Tibial artery (tissue), 4 donors: Measurements from ENCODE around the gene GOLGA7B.
A peak's percentile ranks its signal among the peaks of the same experiment; 100 is the strongest.

Experiments used
- DNase-seq, 2 donors: peaks; one replicate each; pipeline ENCODE4 v3.0.0-alpha.2; 2019
- H3K27ac ChIP-seq, 2 donors: fragments of 200-600 bp; sonication (generic) in 1 of 2; 1 replicate in 1 of 2; 2 replicates in 1 of 2; pipeline ENCODE4 v1.5.1; 2018 to 2019; ENCODE audit warnings: mild to moderate bottlenecking in 1 of 2
- H3K27me3 ChIP-seq, 2 donors: fragments of 200-600 bp; sonication (generic) in 1 of 2; one replicate each; pipeline versions ENCODE4 v1.5.1 to v1.6.0; 2016 to 2019
- H3K36me3 ChIP-seq, 3 donors: fragments of 200-600 bp; sonication (generic) in 2 of 3; one replicate each; pipeline ENCODE4 v1.5.1; 2016 to 2019; ENCODE audit warnings: mild to moderate bottlenecking in 2 of 3
- H3K4me1 ChIP-seq, 4 donors: fragments of 200-600 bp; sonication (generic) in 2 of 4; 1 replicate in 3 of 4; 2 replicates in 1 of 4; pipeline ENCODE4 v1.5.1; 2016 to 2019
- H3K4me3 ChIP-seq, 2 donors: fragments of 200-600 bp; sonication (generic) in 1 of 2; 1 replicate in 1 of 2; 2 replicates in 1 of 2; pipeline ENCODE4 v1.5.1; 2018 to 2019; ENCODE audit warnings: mild to moderate bottlenecking in 2 of 2
- H3K9me3 ChIP-seq, 3 donors: fragments of 200-600 bp; sonication (generic) in 1 of 3; one replicate each; pipeline ENCODE4 v1.5.1; 2016 to 2019
- intact Hi-C: fragments of 100-400 bp; cut with DNase I; formaldehyde crosslinking; loops from one replicate; pipeline ENCODE4 v1.15.0; 2023; ENCODE audit warnings: low total_unique reads
- TF ChIP-seq, protein P1 (sequence below), 2 experiments: fragments of 200-600 bp in 1 of 2; fragments of 450-650 bp in 1 of 2; IDR thresholded peaks; one replicate each; pipeline ENCODE4 v1.5.1; 2017 to 2019; ENCODE audit warnings: antibody characterized with exemption in 2 of 2, mild to moderate bottlenecking in 1 of 2, moderate library complexity in 1 of 2

The GOLGA7B gene

DNA sequence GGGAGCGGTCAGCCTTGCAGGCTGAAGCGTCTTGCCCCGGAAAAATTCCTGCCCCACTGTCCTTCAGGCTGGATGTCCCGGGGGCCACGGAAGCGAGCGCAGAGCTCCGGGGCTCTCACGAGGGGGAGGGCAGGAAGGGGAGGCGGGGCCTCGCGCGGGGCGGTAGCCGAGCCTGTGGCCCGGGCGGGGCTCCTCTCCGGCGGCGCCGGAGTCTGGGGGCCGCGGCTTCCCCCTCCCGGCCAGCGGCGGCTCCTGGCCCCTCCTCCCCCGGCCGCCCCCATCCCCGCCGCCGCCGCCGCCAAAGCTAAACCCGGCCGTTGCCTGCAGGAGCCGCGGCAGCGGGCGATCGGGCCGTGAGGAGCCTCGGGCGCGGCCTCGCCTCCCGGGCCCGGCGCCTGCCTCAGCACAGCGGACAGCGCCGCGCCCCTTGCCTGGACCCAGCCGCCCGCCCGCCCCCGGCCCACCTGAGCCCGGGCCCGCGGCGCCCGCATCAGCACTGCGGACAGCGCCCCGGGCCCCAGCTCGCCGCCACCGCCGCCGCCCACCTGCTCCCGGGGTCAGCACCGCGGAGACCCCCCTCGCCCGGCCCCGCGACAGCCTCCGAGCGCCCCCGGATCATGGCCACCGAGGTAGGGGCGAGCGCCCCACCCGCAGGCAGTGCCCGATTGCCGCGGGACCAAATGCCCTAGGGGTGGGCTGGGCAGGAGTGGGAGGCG lies at the start of gene GOLGA7B:
TSS of gene GOLGA7B (plus strand) at position 157 of the 716 bp plus-strand sequence. CDS start at position 618, 461 bp downstream.
- no peak for DNase-seq
- Histone ChIP-seq H3K4me1 (peaks cover 0 to 17% (median 13%) of the 10 kb centered on the region in 4 donors), H3K9me3 (no peaks in the 10 kb centered on the region), H3K27ac (no peak within 1 kb of the TSS), H3K36me3 (no peaks in the 10 kb centered on the region), H3K27me3 (peaks cover 0 to 56% of the 10 kb centered on the region in 2 donors), H3K4me3 (peak within 1 kb of the TSS; percentile 45 to 63)
- intact Hi-C loops: no loop called here
- TF ChIP-seq, protein P1, sequence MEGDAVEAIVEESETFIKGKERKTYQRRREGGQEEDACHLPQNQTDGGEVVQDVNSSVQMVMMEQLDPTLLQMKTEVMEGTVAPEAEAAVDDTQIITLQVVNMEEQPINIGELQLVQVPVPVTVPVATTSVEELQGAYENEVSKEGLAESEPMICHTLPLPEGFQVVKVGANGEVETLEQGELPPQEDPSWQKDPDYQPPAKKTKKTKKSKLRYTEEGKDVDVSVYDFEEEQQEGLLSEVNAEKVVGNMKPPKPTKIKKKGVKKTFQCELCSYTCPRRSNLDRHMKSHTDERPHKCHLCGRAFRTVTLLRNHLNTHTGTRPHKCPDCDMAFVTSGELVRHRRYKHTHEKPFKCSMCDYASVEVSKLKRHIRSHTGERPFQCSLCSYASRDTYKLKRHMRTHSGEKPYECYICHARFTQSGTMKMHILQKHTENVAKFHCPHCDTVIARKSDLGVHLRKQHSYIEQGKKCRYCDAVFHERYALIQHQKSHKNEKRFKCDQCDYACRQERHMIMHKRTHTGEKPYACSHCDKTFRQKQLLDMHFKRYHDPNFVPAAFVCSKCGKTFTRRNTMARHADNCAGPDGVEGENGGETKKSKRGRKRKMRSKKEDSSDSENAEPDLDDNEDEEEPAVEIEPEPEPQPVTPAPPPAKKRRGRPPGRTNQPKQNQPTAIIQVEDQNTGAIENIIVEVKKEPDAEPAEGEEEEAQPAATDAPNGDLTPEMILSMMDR (IDR thresholded peaks at IDR 0.05): no peak

DNA sequence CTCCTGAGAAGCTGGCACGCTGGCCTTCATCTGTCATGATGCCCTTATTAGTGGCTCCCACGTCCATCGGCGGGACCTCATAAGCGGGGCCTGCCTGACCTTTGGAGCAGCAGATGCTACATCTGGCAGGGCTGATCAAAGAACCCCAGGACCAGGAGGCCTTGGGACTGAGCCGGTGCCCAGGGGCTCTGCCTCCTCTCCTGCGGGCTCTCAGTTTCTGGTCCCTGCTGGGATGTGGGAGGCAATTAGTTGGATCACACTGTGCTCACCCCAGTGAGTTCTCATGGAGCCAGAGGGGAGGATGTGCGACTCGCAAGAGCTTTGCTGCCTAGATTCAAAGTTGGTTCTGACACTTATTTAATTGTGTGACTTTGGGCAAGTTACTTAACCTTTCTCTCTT lies 49.2 kb upstream of the GOLGA7B start:
- no peak for DNase-seq
- Histone ChIP-seq H3K4me3 (no peak overlapping the region), H3K9me3 (peaks cover 0 to 11% (median 9%) of the 10 kb centered on the region in 3 donors), H3K27me3 (peaks cover 0 to 17% of the 10 kb centered on the region in 2 donors), H3K27ac (no peak overlapping the region), H3K36me3 (no peaks in the 10 kb centered on the region), H3K4me1 (no peaks in the 10 kb centered on the region)
- intact Hi-C loops: no loop called here
- TF ChIP-seq, protein P1 (IDR thresholded peaks at IDR 0.05): no peak

DNA sequence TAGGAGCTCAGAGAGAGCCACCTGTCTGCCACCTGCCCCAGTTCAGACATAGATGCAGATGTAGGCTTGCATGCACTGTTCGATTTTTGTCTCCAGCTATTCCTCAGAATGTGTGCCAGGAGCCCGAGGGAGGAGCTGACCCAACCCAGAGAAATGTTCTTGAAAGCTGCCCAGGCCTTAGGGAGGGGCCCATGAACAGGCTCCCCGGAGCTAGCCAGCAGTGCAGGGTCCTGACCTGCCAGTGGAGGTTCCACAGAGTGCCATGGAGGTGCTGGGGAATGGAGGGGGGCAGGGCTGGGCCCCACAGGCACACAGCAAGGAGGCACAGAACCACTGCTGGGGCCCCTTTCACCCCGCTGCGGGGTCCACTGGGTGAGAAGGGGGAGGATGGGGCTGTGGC lies 48.2 kb upstream of the GOLGA7B start:
- peaks cover 0 to 11% (median 9%) of the 10 kb centered on the region in 3 donors for H3K9me3 ChIP-seq
- no peak overlapping the region for H3K4me3 ChIP-seq
- DNase-seq: no peak
- TF ChIP-seq, protein P1 (IDR thresholded peaks at IDR 0.05): no peak
- H3K36me3 ChIP-seq: no peaks in the 10 kb centered on the region
- intact Hi-C loops: no loop called here
- H3K27ac ChIP-seq: no peak overlapping the region
- H3K27me3 ChIP-seq: peaks cover 0 to 17% of the 10 kb centered on the region in 2 donors
- no peaks in the 10 kb centered on the region for H3K4me1 ChIP-seq

DNA sequence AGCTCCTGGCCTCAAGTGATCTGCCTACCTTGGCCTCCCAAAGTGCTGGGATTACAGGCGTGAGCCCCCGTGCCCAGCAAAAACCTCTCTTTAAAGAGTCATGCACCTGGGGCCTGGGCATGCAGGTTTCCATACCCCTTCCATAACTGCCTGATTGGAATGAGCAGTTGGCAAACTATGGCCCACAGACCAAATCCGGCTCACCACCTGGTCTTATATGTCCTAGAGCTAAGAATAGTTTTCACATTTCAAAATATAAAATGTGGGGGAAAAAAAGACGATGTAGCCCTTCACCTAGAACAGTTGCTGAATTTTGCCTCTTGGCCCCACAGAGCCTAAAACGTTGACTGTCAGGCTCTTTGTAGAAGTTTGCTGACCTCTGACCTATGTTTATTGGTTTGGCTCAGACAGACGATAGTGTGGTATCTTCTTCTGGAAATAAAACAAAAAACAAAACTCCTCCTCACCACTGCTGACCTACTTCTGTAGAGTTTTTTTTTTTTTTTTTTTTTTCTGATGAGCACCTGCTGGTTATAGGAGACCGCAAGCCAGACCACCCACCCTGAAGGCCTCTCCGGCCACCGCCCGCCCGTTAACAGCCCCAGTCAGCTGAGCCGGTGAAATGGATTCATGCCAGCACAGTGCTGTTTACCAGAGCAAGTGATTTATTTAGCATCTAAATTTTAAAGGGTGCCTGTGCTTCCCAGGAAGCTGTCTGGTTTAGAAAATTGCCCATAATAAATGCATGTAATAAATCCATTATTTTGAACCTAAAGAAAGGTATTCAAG lies 44.4 kb upstream of the GOLGA7B start:
- Histone ChIP-seq H3K27ac (no peak overlapping the region), H3K36me3 (no peaks in the 10 kb centered on the region), H3K27me3 (peaks cover 0 to 13% of the 10 kb centered on the region in 2 donors), H3K4me3 (no peak overlapping the region), H3K9me3 (no peaks in the 10 kb centered on the region), H3K4me1 (no peaks in the 10 kb centered on the region)
- no peak for DNase-seq
- intact Hi-C loops: no loop called here
- TF ChIP-seq, protein P1 (IDR thresholded peaks at IDR 0.05): no peak

DNA sequence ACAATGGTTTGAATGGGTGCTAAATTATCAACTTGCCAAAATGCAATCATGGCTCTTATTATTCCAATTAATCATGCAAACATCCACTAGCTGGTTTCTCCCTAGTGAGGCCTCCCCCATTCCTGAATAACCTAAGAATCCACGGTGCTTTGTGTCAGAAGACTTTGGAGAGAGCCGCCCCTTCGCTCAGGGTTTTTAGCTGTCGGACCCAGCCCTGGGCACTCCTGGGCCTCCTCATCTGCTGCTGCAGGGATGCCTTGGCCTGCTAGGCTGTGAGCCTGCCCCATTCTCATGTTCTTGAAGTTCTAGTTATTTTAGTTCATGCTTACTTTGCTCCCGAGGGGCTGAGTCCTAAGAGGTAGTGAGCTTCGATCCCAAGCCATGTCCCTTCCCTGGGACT lies 43.7 kb upstream of the GOLGA7B start:
- Histone ChIP-seq H3K36me3 (no peaks in the 10 kb centered on the region), H3K9me3 (no peaks in the 10 kb centered on the region), H3K4me1 (no peaks in the 10 kb centered on the region), H3K4me3 (no peak overlapping the region), H3K27ac (no peak overlapping the region), H3K27me3 (peaks cover 0 to 13% of the 10 kb centered on the region in 2 donors)
- TF ChIP-seq, protein P1 (IDR thresholded peaks at IDR 0.05): no peak
- intact Hi-C loops: no loop called here
- no peak for DNase-seq
